ENCODE results near the gene PXYLP1. TPM values are rescaled to one million over a fixed set of nuclear protein-coding genes. Genes with fewer than 3 reads are reported as not detected.

Gene PXYLP1
- total RNA-seq, 1 experiment from 2014 or later, result 7.8 TPM

DNA sequence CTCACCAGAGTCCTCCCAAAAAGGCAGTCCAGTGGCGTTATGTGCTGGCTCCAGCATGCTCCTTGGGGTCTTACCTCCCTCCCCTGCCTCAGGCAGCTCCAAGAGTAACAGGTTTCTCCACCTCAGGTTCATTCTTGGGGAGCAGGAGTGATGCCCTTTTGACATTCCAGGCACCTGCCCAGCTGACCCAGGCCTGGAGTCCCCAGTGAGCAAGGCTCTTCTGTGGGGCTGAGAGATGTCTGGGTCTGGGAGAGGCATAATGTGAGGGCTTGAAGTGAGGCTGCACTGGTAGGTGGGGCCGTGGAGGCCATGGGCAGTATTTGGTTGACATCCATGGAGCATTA, 15.3 kb downstream of the PXYLP1 start:
- H3K27me3 ChIP-seq (ENCODE audit: insufficient read depth, low read depth), result no peaks in the 10 kb centered on the region
- no peak for TF ChIP-seq EZH2 (IDR thresholded peaks at IDR 0.05; ENCODE audit: low read depth)
- TF ChIP-seq, protein P1, sequence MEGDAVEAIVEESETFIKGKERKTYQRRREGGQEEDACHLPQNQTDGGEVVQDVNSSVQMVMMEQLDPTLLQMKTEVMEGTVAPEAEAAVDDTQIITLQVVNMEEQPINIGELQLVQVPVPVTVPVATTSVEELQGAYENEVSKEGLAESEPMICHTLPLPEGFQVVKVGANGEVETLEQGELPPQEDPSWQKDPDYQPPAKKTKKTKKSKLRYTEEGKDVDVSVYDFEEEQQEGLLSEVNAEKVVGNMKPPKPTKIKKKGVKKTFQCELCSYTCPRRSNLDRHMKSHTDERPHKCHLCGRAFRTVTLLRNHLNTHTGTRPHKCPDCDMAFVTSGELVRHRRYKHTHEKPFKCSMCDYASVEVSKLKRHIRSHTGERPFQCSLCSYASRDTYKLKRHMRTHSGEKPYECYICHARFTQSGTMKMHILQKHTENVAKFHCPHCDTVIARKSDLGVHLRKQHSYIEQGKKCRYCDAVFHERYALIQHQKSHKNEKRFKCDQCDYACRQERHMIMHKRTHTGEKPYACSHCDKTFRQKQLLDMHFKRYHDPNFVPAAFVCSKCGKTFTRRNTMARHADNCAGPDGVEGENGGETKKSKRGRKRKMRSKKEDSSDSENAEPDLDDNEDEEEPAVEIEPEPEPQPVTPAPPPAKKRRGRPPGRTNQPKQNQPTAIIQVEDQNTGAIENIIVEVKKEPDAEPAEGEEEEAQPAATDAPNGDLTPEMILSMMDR (conservative IDR thresholded peaks at IDR 0.05), result no peak
- H3K79me2 ChIP-seq (ENCODE audit: low read depth), result peaks cover 7% of the 10 kb centered on the region; the same call in 1 of the 2 replicates
- intact Hi-C loops (cut with micrococcal nuclease; ENCODE audit: unreplicated experiment), result no loop called here
- ChIA-PET POLR2A (ENCODE audit: unreplicated experiment) (interaction anchor here (0.6 kb wide), 1 partner anchor 15 kb away, joined by 3 read pairs; no protein-coding TSS in a partner anchor), CTCF (no interaction called here)
- DNase-seq, result no peak
- H3F3A ChIP-seq (ENCODE audit: insufficient read depth, low read depth), result no peaks in the 10 kb centered on the region
- no TSS peak for BruUV-seq (replicated peaks)
- H3K27ac ChIP-seq, result no peak overlapping the region
- no peak overlapping the region for H3K4me3 ChIP-seq
- no peaks in the 10 kb centered on the region for H3K4me1 ChIP-seq (replicated peaks; ENCODE audit: insufficient read depth)
- H4K20me1 ChIP-seq (ENCODE audit: insufficient read depth), result no peaks in the 10 kb centered on the region; the same call in 1 of the 2 replicates
- H3K36me3 ChIP-seq (ENCODE audit: low read depth), result no peaks in the 10 kb centered on the region
- no peaks in the 10 kb centered on the region for H3K9me2 ChIP-seq (ENCODE audit: insufficient read depth)
- no peaks in the 10 kb centered on the region for H3K9me3 ChIP-seq (ENCODE audit: insufficient read depth, low read depth)
- no peak overlapping the region for H3K4me2 ChIP-seq
- no peak overlapping the region for H2AFZ ChIP-seq

- no TSS peak for BruUV-seq (replicated peaks)
- no peak overlapping the region for H3K27ac ChIP-seq
- no peaks in the 10 kb centered on the region for H3K4me1 ChIP-seq (replicated peaks; ENCODE audit: insufficient read depth)
- no peaks in the 10 kb centered on the region for H3K27me3 ChIP-seq (ENCODE audit: insufficient read depth, low read depth)
- no peak overlapping the region for H3K4me3 ChIP-seq
- intact Hi-C loops (cut with micrococcal nuclease; ENCODE audit: unreplicated experiment), result no loop called here
- no peak overlapping the region for H2AFZ ChIP-seq
- peaks cover 1% of the 10 kb centered on the region; the same call in 1 of the 2 replicates for H3K79me2 ChIP-seq (ENCODE audit: low read depth)
- no peaks in the 10 kb centered on the region for H4K20me1 ChIP-seq (ENCODE audit: insufficient read depth)
- H3K36me3 ChIP-seq (ENCODE audit: low read depth), result no peaks in the 10 kb centered on the region
- TF ChIP-seq EZH2 (IDR thresholded peaks at IDR 0.05; ENCODE audit: low read depth), result no peak
- TF ChIP-seq, protein P1 (conservative IDR thresholded peaks at IDR 0.05), result no peak
- no peaks in the 10 kb centered on the region for H3K9me3 ChIP-seq (ENCODE audit: insufficient read depth, low read depth)
- no peaks in the 10 kb centered on the region for H3F3A ChIP-seq (ENCODE audit: insufficient read depth, low read depth)
- H3K4me2 ChIP-seq, result no peak overlapping the region
- ChIA-PET CTCF (no interaction called here), POLR2A (ENCODE audit: unreplicated experiment) (no interaction called here)
- no peaks in the 10 kb centered on the region for H3K9me2 ChIP-seq (ENCODE audit: insufficient read depth)
- DNase-seq, result no peak
Observed at GRCh38 chr3:141248064-141248463, 16.4 kb downstream of the PXYLP1 start.

DNA sequence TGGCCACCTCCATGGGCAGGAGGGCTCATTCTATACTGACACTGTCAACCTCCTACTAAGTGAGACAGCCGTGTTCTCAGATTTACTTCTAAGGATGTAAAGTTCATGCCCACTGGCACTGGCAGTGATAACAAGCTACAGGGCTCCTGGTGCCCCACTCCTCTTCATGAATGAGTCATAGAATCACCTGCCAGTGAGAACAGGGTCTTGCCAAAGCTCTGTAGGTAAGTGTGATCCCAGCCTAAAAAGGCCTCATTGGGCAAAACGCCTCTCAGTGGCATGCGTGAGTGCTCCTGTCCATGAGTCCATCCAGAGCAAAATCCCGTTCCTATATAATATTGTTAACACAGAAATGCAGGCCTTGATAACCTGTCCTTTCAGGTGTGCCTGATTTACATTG, 17.4 kb downstream of the PXYLP1 start:
- CTCF ChIA-PET, result no interaction called here

More for the DNA sequence above, 17.4 kb downstream of the PXYLP1 start:
- intact Hi-C loops (cut with micrococcal nuclease; ENCODE audit: unreplicated experiment), result no loop called here
- H3F3A ChIP-seq (ENCODE audit: insufficient read depth, low read depth), result no peaks in the 10 kb centered on the region
- no peaks in the 10 kb centered on the region for H3K79me2 ChIP-seq (ENCODE audit: low read depth)
- no peak for DNase-seq
- no peaks in the 10 kb centered on the region for H3K36me3 ChIP-seq (ENCODE audit: low read depth)
- POLR2A ChIA-PET (ENCODE audit: unreplicated experiment), result no interaction called here
- TF ChIP-seq, protein P1 (conservative IDR thresholded peaks at IDR 0.05), result no peak
- no peak for TF ChIP-seq EZH2 (IDR thresholded peaks at IDR 0.05; ENCODE audit: low read depth)
- H2AFZ ChIP-seq, result no peak overlapping the region
- BruUV-seq (replicated peaks), result no TSS peak
- H3K9me2 ChIP-seq (ENCODE audit: insufficient read depth), result no peaks in the 10 kb centered on the region
- no peaks in the 10 kb centered on the region for H3K9me3 ChIP-seq (ENCODE audit: insufficient read depth, low read depth)
- no peak overlapping the region for H3K27ac ChIP-seq
- H3K4me3 ChIP-seq, result no peak overlapping the region
- H3K4me2 ChIP-seq, result no peak overlapping the region
- H3K27me3 ChIP-seq (ENCODE audit: insufficient read depth, low read depth), result no peaks in the 10 kb centered on the region
- H4K20me1 ChIP-seq (ENCODE audit: insufficient read depth), result no peaks in the 10 kb centered on the region
- H3K4me1 ChIP-seq (replicated peaks; ENCODE audit: insufficient read depth), result no peaks in the 10 kb centered on the region
